GM23338 (cell line): ENCODE results near the gene CDH8. TPM values are rescaled to one million over a fixed set of nuclear protein-coding genes. Genes with fewer than 3 reads are reported as not detected.

Experiments used
- ATAC-seq: fragments of 200-7000 bp; cut with Tn5 transposase; 3 replicates; pipeline ENCODE4 v1.9.1; 2020
- DNase-seq: peaks from one replicate; pipeline ENCODE4 v3.0.0-alpha.2; 2015; ENCODE audit warnings: low spot score
- H2AFZ ChIP-seq: fragments of 200-600 bp; sonication (generic); 2 replicates; pipeline ENCODE4 v1.8.0; 2016; ENCODE audit warnings: antibody characterized with exemption, mild to moderate bottlenecking, moderate library complexity
- H3F3A ChIP-seq: fragments of 200-600 bp; sonication (generic); replicated peaks from 2 replicates; pipeline ENCODE4 v1.8.0; 2017; ENCODE audit warnings: antibody characterized with exemption, mixed run types, low read depth
- H3K27ac ChIP-seq: fragments of 200-600 bp; sonication (generic); 2 replicates; pipeline ENCODE4 v1.6.1; 2016; ENCODE audit warnings: low read depth
- H3K27me3 ChIP-seq: fragments of 200-600 bp; sonication (generic); 2 replicates; pipeline ENCODE4 v1.8.0; 2016; ENCODE audit warnings: mild to moderate bottlenecking, mixed run types, moderate library complexity; ENCODE audit not compliant: insufficient read depth
- H3K36me3 ChIP-seq: fragments of 200-600 bp; sonication (generic); 2 replicates; pipeline ENCODE4 v1.8.0; 2016; ENCODE audit warnings: mild to moderate bottlenecking; ENCODE audit not compliant: insufficient read depth
- H3K4me1 ChIP-seq: fragments of 200-600 bp; sonication (generic); 2 replicates; pipeline ENCODE4 v1.8.0; 2016; ENCODE audit warnings: mild to moderate bottlenecking, moderate library complexity; ENCODE audit not compliant: insufficient read depth
- H3K4me2 ChIP-seq: fragments of 200-600 bp; sonication (generic); 2 replicates; pipeline ENCODE4 v1.7.1; 2017; ENCODE audit warnings: mixed run types
- H3K4me3 ChIP-seq: fragments of 200-600 bp; sonication (generic); 2 replicates; pipeline ENCODE4 v1.6.1; 2016; ENCODE audit warnings: mixed run types
- H3K79me2 ChIP-seq: fragments of 200-600 bp; sonication (generic); replicated peaks from 2 replicates; pipeline ENCODE4 v1.8.0; 2017; ENCODE audit warnings: mild to moderate bottlenecking; ENCODE audit not compliant: insufficient read depth
- H3K9me2 ChIP-seq: fragments of 200-600 bp; sonication (generic); 2 replicates; pipeline ENCODE4 v1.8.0; 2017; ENCODE audit not compliant: insufficient read depth
- H4K20me1 ChIP-seq: fragments of 200-600 bp; sonication (generic); replicated peaks from 2 replicates; pipeline ENCODE4 v1.8.0; 2017; ENCODE audit warnings: mild to moderate bottlenecking; ENCODE audit not compliant: insufficient read depth
- H3K27ac Mint-ChIP-seq: 2 replicates; pipeline ENCODE4 v1.8.0; 2020; ENCODE audit warnings: inconsistent platforms, mild to moderate bottlenecking, moderate library complexity, mixed read lengths
- H3K27me3 Mint-ChIP-seq: 3 replicates; pipeline ENCODE4 v1.8.0; 2022; ENCODE audit warnings: low read depth, mild to moderate bottlenecking, moderate library complexity, mixed read lengths, inconsistent platforms; ENCODE audit not compliant: insufficient read depth, poor library complexity
- H3K36me3 Mint-ChIP-seq: 3 replicates; pipeline ENCODE4 v1.8.0; 2021; ENCODE audit warnings: low read depth, mild to moderate bottlenecking, inconsistent platforms, moderate library complexity, mixed read lengths
- H3K4me1 Mint-ChIP-seq: 3 replicates; pipeline ENCODE4 v1.8.0; 2020; ENCODE audit warnings: mild to moderate bottlenecking, inconsistent platforms, mixed read lengths
- H3K4me3 Mint-ChIP-seq: 3 replicates; pipeline ENCODE4 v1.8.0; 2021; ENCODE audit warnings: moderate library complexity, mild to moderate bottlenecking, inconsistent platforms, mixed read lengths
- H3K9me3 Mint-ChIP-seq: 3 replicates; pipeline ENCODE4 v1.8.0; 2020; ENCODE audit warnings: moderate library complexity, mild to moderate bottlenecking, inconsistent platforms, mixed read lengths
- CREB1 ChIP-seq: fragments of 250-450 bp; sonication (Bioruptor Pico); IDR thresholded peaks from 2 replicates; pipeline ENCODE4 v1.5.0; 2020; ENCODE audit warnings: low read depth, mild to moderate bottlenecking, moderate library complexity
- EZH2 ChIP-seq: fragments of 200-600 bp; sonication (generic); IDR thresholded peaks from one replicate; pipeline ENCODE4 v1.8.0; 2017; ENCODE audit warnings: antibody characterized with exemption, mild to moderate bottlenecking, low read depth; ENCODE audit not compliant: unreplicated experiment
- EZH2phosphoT487 ChIP-seq: fragments of 200-600 bp; sonication (generic); IDR thresholded peaks from one replicate; pipeline ENCODE4 v1.8.1; 2018; ENCODE audit warnings: antibody characterized with exemption; ENCODE audit not compliant: unreplicated experiment
- JUNB ChIP-seq: IDR thresholded peaks from one replicate; pipeline ENCODE4 v1.6.1; 2016; ENCODE audit warnings: antibody characterized with exemption; ENCODE audit not compliant: unreplicated experiment
- NANOG ChIP-seq: IDR thresholded peaks from 2 replicates; pipeline ENCODE4 v1.6.1; 2016; ENCODE audit warnings: antibody characterized with exemption, borderline replicate concordance
- POLR2AphosphoS5 ChIP-seq: IDR thresholded peaks from 2 replicates; pipeline ENCODE4 v1.6.1; 2016; ENCODE audit warnings: antibody characterized with exemption, low read depth
- STAT1 ChIP-seq: IDR thresholded peaks from one replicate; pipeline ENCODE4 v1.6.1; 2016; ENCODE audit warnings: antibody characterized with exemption; ENCODE audit not compliant: unreplicated experiment
- ZNF114 ChIP-seq: fragments of 250-450 bp; sonication (Bioruptor Pico); IDR thresholded peaks from 2 replicates; pipeline ENCODE4 v1.5.0; 2020; ENCODE audit warnings: mild to moderate bottlenecking, moderate library complexity
- ZNF331 ChIP-seq: fragments of 250-450 bp; sonication (Bioruptor Pico); IDR thresholded peaks from 2 replicates; pipeline ENCODE4 v1.5.0; 2020; ENCODE audit warnings: low read depth, mild to moderate bottlenecking, moderate library complexity
- polyA plus RNA-seq: library from polyadenylated mRNA; unstranded; fragments of >200 nt; fragmentation: Nextera tagmentation; extraction: Ambion mirVana; gene quantifications from 2 replicates; pipeline ENCODE4 v1.2.1, GENCODE V29; 2016
- total RNA-seq: library from RNA; depleted of rRNA; stranded (reverse); fragments of >200 nt; shearing (Covaris generic); gene quantifications from 2 replicates; pipeline ENCODE4 v1.2.3, GENCODE V29; 2014
- TF ChIP-seq, protein P1 (sequence below): IDR thresholded peaks from one replicate; pipeline ENCODE4 v1.6.1; 2018; ENCODE audit warnings: antibody characterized with exemption; ENCODE audit not compliant: unreplicated experiment
- TF ChIP-seq, protein P2 (sequence below): IDR thresholded peaks from 2 replicates; pipeline ENCODE4 v1.6.1; 2016; ENCODE audit warnings: antibody characterized with exemption
- TF ChIP-seq, protein P3 (sequence below), 2 experiments: fragments of 200-600 bp in 1 of 2; sonication (generic) in 1 of 2; conservative IDR thresholded peaks; 2 replicates each; pipeline versions ENCODE4 v1.5.1 to v1.6.1; 2016 to 2017; ENCODE audit warnings: antibody characterized with exemption in 2 of 2, low read depth in 2 of 2, mild to moderate bottlenecking in 2 of 2, moderate library complexity in 1 of 2

The CDH8 gene
- total and polyA plus RNA-seq, 2 experiments from 2014 or later: 10.2 to 11.7 TPM

DNA sequence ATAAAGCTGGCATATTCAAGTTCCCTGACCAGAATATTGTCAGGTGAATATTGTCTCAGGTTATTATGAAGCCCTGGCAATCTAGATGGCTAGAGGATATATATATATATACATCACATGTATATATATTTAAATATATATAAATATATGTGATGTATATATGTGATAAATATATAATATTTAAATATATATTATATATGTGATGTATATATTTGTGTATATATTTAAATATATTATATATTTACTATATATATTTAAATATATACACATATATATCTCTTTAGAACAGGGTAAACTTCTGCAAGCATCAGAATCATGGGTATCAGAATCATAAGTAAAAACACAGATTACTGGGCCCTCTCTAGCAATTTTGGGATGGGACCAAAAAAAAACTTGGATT, 112.6 kb downstream of the CDH8 start:
- no peak overlapping the region for H3K4me2 ChIP-seq
- H3K36me3 ChIP-seq: no peaks in the 10 kb centered on the region
- H3F3A ChIP-seq: no peaks in the 10 kb centered on the region
- Mint-ChIP-seq H3K27ac (no peak overlapping the region), H3K4me1 (peaks cover 12% of the 10 kb centered on the region; the same call in 2 of the 3 replicates), H3K9me3 (peaks cover 3% of the 10 kb centered on the region; the same call in 2 of the 3 replicates), H3K27me3 (no peaks in the 10 kb centered on the region), H3K4me3 (no peak overlapping the region), H3K36me3 (peaks cover 3% of the 10 kb centered on the region; the same call in 1 of the 3 replicates)
- ATAC-seq: no peak
- H3K27me3 ChIP-seq: no peaks in the 10 kb centered on the region
- H3K9me2 ChIP-seq: no peaks in the 10 kb centered on the region
- TF ChIP-seq NANOG: no peak
- TF ChIP-seq, protein P1, sequence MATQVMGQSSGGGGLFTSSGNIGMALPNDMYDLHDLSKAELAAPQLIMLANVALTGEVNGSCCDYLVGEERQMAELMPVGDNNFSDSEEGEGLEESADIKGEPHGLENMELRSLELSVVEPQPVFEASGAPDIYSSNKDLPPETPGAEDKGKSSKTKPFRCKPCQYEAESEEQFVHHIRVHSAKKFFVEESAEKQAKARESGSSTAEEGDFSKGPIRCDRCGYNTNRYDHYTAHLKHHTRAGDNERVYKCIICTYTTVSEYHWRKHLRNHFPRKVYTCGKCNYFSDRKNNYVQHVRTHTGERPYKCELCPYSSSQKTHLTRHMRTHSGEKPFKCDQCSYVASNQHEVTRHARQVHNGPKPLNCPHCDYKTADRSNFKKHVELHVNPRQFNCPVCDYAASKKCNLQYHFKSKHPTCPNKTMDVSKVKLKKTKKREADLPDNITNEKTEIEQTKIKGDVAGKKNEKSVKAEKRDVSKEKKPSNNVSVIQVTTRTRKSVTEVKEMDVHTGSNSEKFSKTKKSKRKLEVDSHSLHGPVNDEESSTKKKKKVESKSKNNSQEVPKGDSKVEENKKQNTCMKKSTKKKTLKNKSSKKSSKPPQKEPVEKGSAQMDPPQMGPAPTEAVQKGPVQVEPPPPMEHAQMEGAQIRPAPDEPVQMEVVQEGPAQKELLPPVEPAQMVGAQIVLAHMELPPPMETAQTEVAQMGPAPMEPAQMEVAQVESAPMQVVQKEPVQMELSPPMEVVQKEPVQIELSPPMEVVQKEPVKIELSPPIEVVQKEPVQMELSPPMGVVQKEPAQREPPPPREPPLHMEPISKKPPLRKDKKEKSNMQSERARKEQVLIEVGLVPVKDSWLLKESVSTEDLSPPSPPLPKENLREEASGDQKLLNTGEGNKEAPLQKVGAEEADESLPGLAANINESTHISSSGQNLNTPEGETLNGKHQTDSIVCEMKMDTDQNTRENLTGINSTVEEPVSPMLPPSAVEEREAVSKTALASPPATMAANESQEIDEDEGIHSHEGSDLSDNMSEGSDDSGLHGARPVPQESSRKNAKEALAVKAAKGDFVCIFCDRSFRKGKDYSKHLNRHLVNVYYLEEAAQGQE: no peak
- TF ChIP-seq ZNF331 (CRISPR knock-in tag): no peak
- no peak for TF ChIP-seq ZNF114 (CRISPR knock-in tag)
- TF ChIP-seq CREB1 (CRISPR knock-in tag): no peak
- no peak for TF ChIP-seq POLR2AphosphoS5
- no peak for TF ChIP-seq EZH2
- no peak for TF ChIP-seq EZH2phosphoT487
- TF ChIP-seq, protein P2, sequence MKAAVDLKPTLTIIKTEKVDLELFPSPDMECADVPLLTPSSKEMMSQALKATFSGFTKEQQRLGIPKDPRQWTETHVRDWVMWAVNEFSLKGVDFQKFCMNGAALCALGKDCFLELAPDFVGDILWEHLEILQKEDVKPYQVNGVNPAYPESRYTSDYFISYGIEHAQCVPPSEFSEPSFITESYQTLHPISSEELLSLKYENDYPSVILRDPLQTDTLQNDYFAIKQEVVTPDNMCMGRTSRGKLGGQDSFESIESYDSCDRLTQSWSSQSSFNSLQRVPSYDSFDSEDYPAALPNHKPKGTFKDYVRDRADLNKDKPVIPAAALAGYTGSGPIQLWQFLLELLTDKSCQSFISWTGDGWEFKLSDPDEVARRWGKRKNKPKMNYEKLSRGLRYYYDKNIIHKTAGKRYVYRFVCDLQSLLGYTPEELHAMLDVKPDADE: no peak
- TF ChIP-seq STAT1: no peak
- TF ChIP-seq, protein P3, sequence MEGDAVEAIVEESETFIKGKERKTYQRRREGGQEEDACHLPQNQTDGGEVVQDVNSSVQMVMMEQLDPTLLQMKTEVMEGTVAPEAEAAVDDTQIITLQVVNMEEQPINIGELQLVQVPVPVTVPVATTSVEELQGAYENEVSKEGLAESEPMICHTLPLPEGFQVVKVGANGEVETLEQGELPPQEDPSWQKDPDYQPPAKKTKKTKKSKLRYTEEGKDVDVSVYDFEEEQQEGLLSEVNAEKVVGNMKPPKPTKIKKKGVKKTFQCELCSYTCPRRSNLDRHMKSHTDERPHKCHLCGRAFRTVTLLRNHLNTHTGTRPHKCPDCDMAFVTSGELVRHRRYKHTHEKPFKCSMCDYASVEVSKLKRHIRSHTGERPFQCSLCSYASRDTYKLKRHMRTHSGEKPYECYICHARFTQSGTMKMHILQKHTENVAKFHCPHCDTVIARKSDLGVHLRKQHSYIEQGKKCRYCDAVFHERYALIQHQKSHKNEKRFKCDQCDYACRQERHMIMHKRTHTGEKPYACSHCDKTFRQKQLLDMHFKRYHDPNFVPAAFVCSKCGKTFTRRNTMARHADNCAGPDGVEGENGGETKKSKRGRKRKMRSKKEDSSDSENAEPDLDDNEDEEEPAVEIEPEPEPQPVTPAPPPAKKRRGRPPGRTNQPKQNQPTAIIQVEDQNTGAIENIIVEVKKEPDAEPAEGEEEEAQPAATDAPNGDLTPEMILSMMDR (conservative IDR thresholded peaks at IDR 0.05; ENCODE audit: low read depth in 2 of 2): no peak
- TF ChIP-seq JUNB: no peak
- H3K27ac ChIP-seq: no peak overlapping the region
- no peak overlapping the region for H3K4me3 ChIP-seq
- no peaks in the 10 kb centered on the region for H3K79me2 ChIP-seq
- DNase-seq: no peak
- no peaks in the 10 kb centered on the region for H4K20me1 ChIP-seq
- no peak overlapping the region for H2AFZ ChIP-seq
- H3K4me1 ChIP-seq: peaks cover 5% of the 10 kb centered on the region; the same call in 1 of the 2 replicates
